ENCODE data around the gene MINDY1. TPM values are rescaled to one million over a fixed set of nuclear protein-coding genes. Genes with fewer than 3 reads are reported as not detected.

Gene MINDY1
- total RNA-seq, 4 donors from 2014 or later, result 50.9 to 103 (median 90.4) TPM

GRCh38 chr1:151009674-151010345 lies 3.1 kb upstream of the MINDY1 start:
- TF ChIP-seq CTCF (IDR thresholded peaks at IDR 0.05) (no peak), POLR2A (IDR thresholded peaks at IDR 0.05) (no peak)
- 92 to 94% methylated on average over 8 of the region's 8 CpGs for WGBS, 2 donors
- H3K27ac ChIP-seq, result peak overlapping the region; percentile 92 to 98 (median 96)
- no peaks in the 10 kb centered on the region for H3K27me3 ChIP-seq
- H3K4me1 ChIP-seq, result peaks cover 62 to 63% of the 10 kb centered on the region in 2 donors
- H3K4me3 ChIP-seq (replicated peaks in 1 of 3), result no peak overlapping the region
- no peaks in the 10 kb centered on the region for H3K36me3 ChIP-seq
- intact Hi-C loops (cut with DNase I), result loop anchor here (5.0 kb wide), 1 partner anchor 47 kb away; the partner anchor contains the start of gene CDC42SE1
- no peaks in the 10 kb centered on the region for H3K9me3 ChIP-seq
- DNase-seq, result no peak

- TF ChIP-seq CTCF (IDR thresholded peaks at IDR 0.05) (no peak), POLR2A (IDR thresholded peaks at IDR 0.05) (no peak)
- 26% methylated on average over 3 of the region's 3 CpGs for WGBS, 2 donors
- intact Hi-C loops (cut with DNase I), result loop anchor here (5.0 kb wide), 1 partner anchor 48 kb away; the partner anchor contains the start of gene CDC42SE1
- no peaks in the 10 kb centered on the region for H3K36me3 ChIP-seq
- H3K27me3 ChIP-seq, result no peaks in the 10 kb centered on the region
- no peak for DNase-seq
- peak overlapping the region; percentile 71 to 89 (median 73) for H3K4me3 ChIP-seq (replicated peaks in 1 of 3)
- H3K4me1 ChIP-seq, result peaks cover 62 to 63% of the 10 kb centered on the region in 2 donors
- H3K27ac ChIP-seq, result peak overlapping the region; percentile 92 to 98 (median 96)
- no peaks in the 10 kb centered on the region for H3K9me3 ChIP-seq
Measured at GRCh38 chr1:151009206-151009587, 2.5 kb upstream of the MINDY1 start.

DNA sequence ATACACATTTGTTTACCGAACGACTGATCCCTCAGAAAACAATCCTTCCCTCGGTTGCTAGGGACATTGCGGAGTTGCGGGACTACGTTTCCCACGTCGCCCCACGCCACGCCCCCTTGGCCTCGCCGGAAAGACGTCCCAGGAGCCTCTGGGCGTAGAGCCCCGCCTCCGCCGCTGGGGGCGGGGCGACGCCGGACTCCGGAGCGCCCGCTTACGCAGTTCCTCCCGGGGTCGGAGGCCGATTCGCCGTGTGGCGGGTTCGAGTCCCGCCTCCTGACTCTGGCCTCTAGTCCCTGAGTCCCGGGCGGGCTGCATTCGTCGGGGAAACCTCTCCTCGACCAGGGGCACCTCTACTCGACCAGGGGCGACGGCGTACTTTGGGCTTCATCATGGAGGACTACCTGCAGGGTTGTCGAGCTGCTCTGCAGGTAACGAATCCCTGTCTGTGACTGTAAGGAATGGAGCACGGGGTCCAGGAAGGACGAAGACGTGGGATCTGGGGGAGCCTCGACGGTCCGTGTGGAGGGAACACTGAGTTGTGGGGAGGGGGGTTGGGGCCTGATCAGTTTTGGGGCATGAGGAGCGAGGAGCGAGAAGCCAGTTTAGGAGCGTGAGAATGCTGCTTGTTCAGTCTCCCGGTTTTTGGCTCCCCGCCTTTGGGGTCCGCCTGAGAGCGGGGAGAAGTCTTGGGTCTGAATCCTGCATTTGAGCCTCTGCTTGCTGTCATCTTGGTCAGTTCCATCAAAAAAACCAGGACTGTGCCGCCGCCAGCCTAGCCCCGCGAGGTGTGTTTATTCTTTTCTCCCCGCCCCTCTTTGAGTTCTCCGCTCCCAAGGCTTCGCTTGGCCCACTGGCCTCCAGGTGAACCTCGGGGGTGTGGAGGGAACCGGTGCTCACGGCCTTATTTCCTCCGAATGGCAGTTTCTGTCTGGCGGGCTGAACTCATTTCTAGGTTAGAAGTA lies 1.8 kb upstream of the MINDY1 start, which contains the start of gene PRUNE1:
PRUNE1 (plus strand) TSS at position 206 of the 962 bp plus-strand sequence; CDS start at position 390, 184 bp downstream.
- TF ChIP-seq CTCF (IDR thresholded peaks at IDR 0.05) (no peak), POLR2A (IDR thresholded peaks at IDR 0.05) (peak in 1 of 2 donors; percentile 95)
- intact Hi-C loops (cut with DNase I), result loop anchor here (5.0 kb wide), 1 partner anchor 49 kb away; the partner anchor contains the start of gene CDC42SE1
- WGBS, 2 donors, result 1 to 2% methylated on average over 30 to 44 of the region's 69 CpGs
- peak within 1 kb of the TSS; percentile 71 to 89 (median 73) for H3K4me3 ChIP-seq (replicated peaks in 1 of 3)
- no peaks in the 10 kb centered on the region for H3K27me3 ChIP-seq
- no peaks in the 10 kb centered on the region for H3K9me3 ChIP-seq
- peak; percentile 96 for DNase-seq
- H3K27ac ChIP-seq, result peak within 1 kb of the TSS; percentile 92 to 98 (median 96)
- H3K36me3 ChIP-seq, result no peaks in the 10 kb centered on the region
- peaks cover 64% of the 10 kb centered on the region in 2 donors for H3K4me1 ChIP-seq

- peak overlapping the region; percentile 71 to 98 (median 96) for H3K27ac ChIP-seq
- WGBS, 2 donors, result 18 to 20% methylated on average over 4 of the region's 4 CpGs
- H3K4me1 ChIP-seq, result peaks cover 64 to 65% of the 10 kb centered on the region in 2 donors
- no peaks in the 10 kb centered on the region for H3K36me3 ChIP-seq
- H3K27me3 ChIP-seq, result no peaks in the 10 kb centered on the region
- TF ChIP-seq CTCF (IDR thresholded peaks at IDR 0.05), result peak in 1 of 6 experiments; percentile 19
- TF ChIP-seq POLR2A (IDR thresholded peaks at IDR 0.05), result no peak
- no peaks in the 10 kb centered on the region for H3K9me3 ChIP-seq
- DNase-seq, result no peak
- H3K4me3 ChIP-seq (replicated peaks in 1 of 3), result peak overlapping the region in 1 of 3 donors; percentile 73
- intact Hi-C loops (cut with DNase I), result loop anchor here (5.0 kb wide), 1 partner anchor 49 kb away; the partner anchor contains the start of gene CDC42SE1
Measured at GRCh38 chr1:151007853-151008243, 1.1 kb upstream of the MINDY1 start.

Data from thyroid gland (tissue), 4 donors.